SK-N-MC (cell line): Measurements from ENCODE around the gene SH3RF3.

ENCODE experiments used
- DNase-seq: peaks from one replicate; pipeline ENCODE4 v3.0.0-alpha.2; 2011; ENCODE audit warnings: low read depth, low spot score
- H3K27ac ChIP-seq: fragments of 200-600 bp; sonication (generic); 2 replicates; pipeline ENCODE4 v1.5.1; 2016; ENCODE audit warnings: mixed run types
- H3K36me3 ChIP-seq: fragments of 200-600 bp; sonication (generic); 2 replicates; pipeline ENCODE4 v1.6.1; 2017; ENCODE audit warnings: antibody characterized with exemption, low read length, mixed read lengths; ENCODE audit not compliant: insufficient read depth
- H3K4me3 ChIP-seq: fragments of 200-600 bp; sonication (generic); 2 replicates; pipeline ENCODE4 v1.5.1; 2016
- H3K9ac ChIP-seq: fragments of 200-600 bp; sonication (generic); 2 replicates; pipeline ENCODE4 v1.8.0; 2017; ENCODE audit warnings: mixed run types, mixed read lengths; ENCODE audit not compliant: insufficient read length
- H3K9me3 ChIP-seq: fragments of 200-600 bp; sonication (generic); 2 replicates; pipeline ENCODE4 v1.6.1; 2017; ENCODE audit warnings: low read depth, mild to moderate bottlenecking, antibody characterized with exemption, low read length, moderate library complexity, mixed read lengths
- EZH2 ChIP-seq: fragments of 200-600 bp; sonication (generic); IDR thresholded peaks from one replicate; pipeline ENCODE4 v1.6.1; 2017; ENCODE audit warnings: antibody characterized with exemption
- FOXP2 ChIP-seq: optimal IDR thresholded peaks from 2 replicates; pipeline ENCODE3; 2011; ENCODE audit warnings: mild to moderate bottlenecking, moderate library complexity; ENCODE audit not compliant: insufficient read depth; ENCODE audit errors: extremely low read length, control extremely low read depth
- POLR2AphosphoS5 ChIP-seq: IDR thresholded peaks from 2 replicates; pipeline ENCODE4 v1.6.1; 2012; ENCODE audit warnings: mild to moderate bottlenecking, low read depth, low read length, borderline replicate concordance

The SH3RF3 gene

GRCh38 chr2:109289504-109290222, 160.7 kb downstream of the SH3RF3 start:
- Histone ChIP-seq H3K27ac (no peak overlapping the region), H3K36me3 (no peaks in the 10 kb centered on the region), H3K9ac (no peak overlapping the region), H3K9me3 (no peaks in the 10 kb centered on the region), H3K4me3 (no peak overlapping the region)
- TF ChIP-seq FOXP2, result no peak
- no peak for TF ChIP-seq POLR2AphosphoS5
- TF ChIP-seq EZH2, result no peak
- no peak for DNase-seq

DNA sequence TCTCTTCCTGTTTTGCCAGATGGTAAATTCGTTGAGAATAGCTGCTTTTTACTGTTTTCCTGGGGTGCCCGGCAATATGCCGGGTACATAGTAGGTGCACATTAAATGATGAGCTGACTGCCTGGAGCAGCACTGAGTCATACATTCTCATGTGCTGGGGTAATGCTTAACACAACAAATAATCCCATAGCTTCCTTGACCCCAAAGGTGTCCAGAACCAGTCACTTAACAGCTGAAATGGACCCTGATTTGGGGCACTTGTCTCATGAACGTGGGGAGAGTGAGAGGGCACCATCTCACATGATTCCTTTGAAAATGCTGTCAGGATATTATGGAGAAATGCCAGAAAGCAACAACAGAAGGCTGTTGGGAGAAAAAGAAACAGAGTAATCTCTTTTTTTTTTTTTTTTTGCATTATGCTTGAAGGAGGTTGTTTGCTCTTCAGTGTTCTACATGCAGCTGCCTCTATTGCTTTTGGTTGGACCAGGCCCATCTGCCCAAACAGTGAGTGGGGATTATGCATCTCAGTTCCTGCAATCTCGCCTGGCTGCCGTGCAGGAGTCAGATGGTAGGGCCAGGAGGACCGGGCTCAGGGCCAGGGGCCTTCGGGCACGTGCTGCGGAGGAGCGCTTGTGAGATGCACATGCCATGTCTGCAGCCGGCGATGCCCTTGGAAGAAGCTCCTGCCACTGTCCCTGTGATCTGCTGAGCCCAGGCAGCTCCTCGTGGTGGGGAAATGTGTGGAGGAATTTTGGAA, 162.1 kb downstream of the SH3RF3 start:
- no peaks in the 10 kb centered on the region for H3K9me3 ChIP-seq
- no peak overlapping the region for H3K9ac ChIP-seq
- H3K4me3 ChIP-seq, result no peak overlapping the region
- no peak for TF ChIP-seq FOXP2
- TF ChIP-seq EZH2, result no peak
- no peak for TF ChIP-seq POLR2AphosphoS5
- no peak overlapping the region for H3K27ac ChIP-seq
- DNase-seq, result no peak
- no peaks in the 10 kb centered on the region for H3K36me3 ChIP-seq

- Histone ChIP-seq H3K9me3 (no peaks in the 10 kb centered on the region), H3K4me3 (no peak overlapping the region), H3K9ac (no peak overlapping the region), H3K27ac (no peak overlapping the region), H3K36me3 (no peaks in the 10 kb centered on the region)
- TF ChIP-seq POLR2AphosphoS5, result no peak
- no peak for TF ChIP-seq FOXP2
- no peak for TF ChIP-seq EZH2
- no peak for DNase-seq
Observed at GRCh38 chr2:109292386-109292785, 163.4 kb downstream of the SH3RF3 start.

GRCh38 chr2:109293663-109294062, 164.7 kb downstream of the SH3RF3 start:
- no peak for DNase-seq
- H3K36me3 ChIP-seq, result no peaks in the 10 kb centered on the region
- no peak overlapping the region for H3K27ac ChIP-seq
- TF ChIP-seq POLR2AphosphoS5 (no peak), FOXP2 (no peak), EZH2 (no peak)
- H3K9ac ChIP-seq, result no peak overlapping the region
- H3K4me3 ChIP-seq, result no peak overlapping the region
- H3K9me3 ChIP-seq, result no peaks in the 10 kb centered on the region

DNA sequence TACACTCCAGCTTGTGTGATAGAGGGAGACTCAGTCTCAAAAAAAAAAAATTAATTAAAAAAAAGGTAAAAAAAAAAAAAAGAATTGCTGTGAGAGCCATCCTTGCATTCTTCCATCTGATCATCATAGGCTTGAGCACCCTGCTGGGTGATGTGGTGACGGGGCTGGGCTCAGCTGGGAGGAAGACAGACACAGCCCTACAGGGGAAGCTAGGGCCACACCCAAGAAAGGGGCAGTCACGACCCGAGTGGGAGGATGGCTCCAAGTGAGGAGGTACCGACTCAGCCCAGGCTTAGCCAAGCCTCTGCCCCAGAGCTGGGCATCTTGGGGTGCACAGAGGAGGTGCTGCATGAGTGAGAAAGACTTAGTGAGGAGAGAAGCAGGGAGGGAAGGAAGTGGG, 165.5 kb downstream of the SH3RF3 start:
- Histone ChIP-seq H3K9ac (no peak overlapping the region), H3K4me3 (no peak overlapping the region), H3K36me3 (no peaks in the 10 kb centered on the region), H3K27ac (no peak overlapping the region), H3K9me3 (no peaks in the 10 kb centered on the region)
- DNase-seq, result no peak
- TF ChIP-seq EZH2 (no peak), POLR2AphosphoS5 (no peak), FOXP2 (no peak)

GRCh38 chr2:109295070-109295780, 166.2 kb downstream of the SH3RF3 start:
- Histone ChIP-seq H3K36me3 (no peaks in the 10 kb centered on the region), H3K4me3 (no peak overlapping the region), H3K27ac (no peak overlapping the region), H3K9me3 (no peaks in the 10 kb centered on the region), H3K9ac (no peak overlapping the region)
- TF ChIP-seq EZH2 (no peak), FOXP2 (no peak), POLR2AphosphoS5 (no peak)
- DNase-seq, result no peak

DNA sequence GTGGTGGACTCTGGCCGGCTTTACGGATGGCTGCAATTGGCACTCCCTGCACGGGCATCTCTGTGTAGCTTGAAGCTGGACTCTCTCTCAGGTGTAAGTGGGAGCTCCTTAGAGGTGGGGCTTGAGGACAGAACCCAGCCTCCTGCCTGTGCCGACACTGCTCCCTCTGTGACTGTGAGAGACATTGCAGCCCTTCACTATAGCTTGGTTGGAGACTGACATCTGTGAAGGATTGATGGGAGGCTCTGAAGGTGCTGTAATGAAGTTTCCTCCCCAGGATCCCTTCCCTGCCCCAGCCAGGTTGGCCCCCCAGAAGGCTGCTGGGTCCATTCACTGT, 166.7 kb downstream of the SH3RF3 start:
- DNase-seq, result no peak
- H3K9ac ChIP-seq, result no peak overlapping the region
- H3K27ac ChIP-seq, result no peak overlapping the region
- H3K9me3 ChIP-seq, result no peaks in the 10 kb centered on the region
- H3K4me3 ChIP-seq, result no peak overlapping the region
- H3K36me3 ChIP-seq, result no peaks in the 10 kb centered on the region
- TF ChIP-seq EZH2 (no peak), POLR2AphosphoS5 (no peak), FOXP2 (no peak)
